GM12878 (cell line): ENCODE measurements around the gene BPTF. TPM values are rescaled to one million over a fixed set of nuclear protein-coding genes. Genes with fewer than 3 reads are reported as not detected.

ENCODE experiments used
- ATAC-seq: fragments of 200-7000 bp; cut with Tn5 transposase; 3 replicates; pipeline ENCODE4 v1.9.1; 2020; ENCODE audit warnings: mild to moderate bottlenecking, moderate library complexity
- BruUV-seq: library from RNA; stranded (reverse); fragments of 400-500 nt; replicated peaks from 2 replicates; lab custom pipeline; 2021; lab: Mats Ljungman, UMichigan
- CTCF ChIA-PET: fragments of 300-600 bp; sonication (Branson Sonifier 250); formaldehyde crosslinking; extraction: SDS; loops from one replicate; lab custom pipeline; 2021; ENCODE audit warnings: inconsistent platforms; lab: Yijun Ruan, JAX
- POLR2A ChIA-PET: fragments of 350-600 bp; formaldehyde crosslinking; extraction: SDS; loops from one replicate; lab custom pipeline; 2021; ENCODE audit warnings: inconsistent platforms; lab: Charles Lee
- RAD21 ChIA-PET: fragments of 300-600 bp; sonication (Branson Sonifier 250); formaldehyde crosslinking; loops from one replicate; lab custom pipeline; 2023; ENCODE audit warnings: antibody characterized with exemption; ENCODE audit not compliant: unreplicated experiment; lab: Charles Lee
- SMC1A ChIA-PET: fragments of 300-600 bp; sonication (Branson Sonifier 250); formaldehyde crosslinking; loops from one replicate; lab custom pipeline; 2023; ENCODE audit not compliant: unreplicated experiment, uncharacterized antibody; lab: Charles Lee
- DNase-seq: peaks from one replicate; pipeline ENCODE4 v3.0.0-alpha.2; 2011; ENCODE audit warnings: low read depth, low spot score
- FAIRE-seq: peaks from 3 replicates; lab custom pipeline; 2011; peaks lifted over from hg19 to GRCh38; lab: Jason Lieb, UNC
- H2AFZ ChIP-seq: 2 replicates; pipeline ENCODE4 v1.6.0; 2011; ENCODE audit warnings: low read depth, low read length, control low read depth; ENCODE audit not compliant: control insufficient read depth
- H3K27ac ChIP-seq: 2 replicates; pipeline ENCODE4 v1.5.1; 2011; ENCODE audit warnings: control low read depth; ENCODE audit not compliant: control insufficient read depth, insufficient read depth
- H3K27me3 ChIP-seq, 2 experiments: replicated peaks in 1 of 2; 2 replicates each; pipeline versions ENCODE4 v1.6.0 to v1.6.1; 2011; ENCODE audit warnings: low read length in 1 of 2; ENCODE audit not compliant: control insufficient read depth in 2 of 2, insufficient read depth in 2 of 2
- H3K36me3 ChIP-seq, 2 experiments: 2 replicates each; pipeline ENCODE4 v1.5.1; 2011; ENCODE audit warnings: low read length in 1 of 2; ENCODE audit not compliant: control insufficient read depth in 2 of 2, insufficient read depth in 2 of 2
- H3K4me1 ChIP-seq: 2 replicates; pipeline ENCODE4 v1.6.1; 2011; ENCODE audit warnings: mild to moderate bottlenecking, low read length, moderate library complexity, mixed read lengths; ENCODE audit not compliant: control insufficient read depth, insufficient read depth
- H3K4me2 ChIP-seq: 2 replicates; pipeline ENCODE4 v1.6.0; 2011; ENCODE audit warnings: control low read depth; ENCODE audit not compliant: control insufficient read depth, insufficient read depth
- H3K4me3 ChIP-seq: fragments of 200-600 bp; sonication (generic); 2 replicates; pipeline ENCODE4 v1.5.1; 2016
- H3K79me2 ChIP-seq: 2 replicates; pipeline ENCODE4 v1.6.0; 2011; ENCODE audit warnings: low read length; ENCODE audit not compliant: control insufficient read depth, insufficient read depth
- H3K9ac ChIP-seq: 2 replicates; pipeline ENCODE4 v1.8.0; 2011; ENCODE audit warnings: low read length, control low read depth, mixed read lengths; ENCODE audit not compliant: control insufficient read depth, insufficient read depth
- H3K9me3 ChIP-seq: replicated peaks from 3 replicates; pipeline ENCODE4 v1.5.1; 2011; ENCODE audit warnings: mild to moderate bottlenecking, low read length; ENCODE audit not compliant: control insufficient read depth, insufficient read depth
- H4K20me1 ChIP-seq: 2 replicates; pipeline ENCODE4 v1.6.0; 2011; ENCODE audit not compliant: control insufficient read depth, insufficient read depth
- BMI1 ChIP-seq: fragments of 450-650 bp; IDR thresholded peaks from 2 replicates; pipeline ENCODE4 v1.6.1; 2016; ENCODE audit warnings: mild to moderate bottlenecking, moderate library complexity, borderline replicate concordance
- CREM ChIP-seq: IDR thresholded peaks from 2 replicates; pipeline ENCODE4 v1.6.1; 2014; ENCODE audit warnings: antibody characterized with exemption, low read depth
- EP300 ChIP-seq, 2 experiments: fragments of 150-350 bp in 1 of 2; IDR thresholded peaks; 2 replicates each; pipeline ENCODE4 v1.6.1; 2011 to 2012; ENCODE audit warnings: low read depth in 2 of 2, low read length in 2 of 2, borderline replicate concordance in 1 of 2, improper control_type of control experiment in 1 of 2, inconsistent platforms in 1 of 2; ENCODE audit not compliant: control insufficient read depth in 1 of 2
- IKZF2 ChIP-seq, 2 experiments: fragments of 450-650 bp; IDR thresholded peaks; 2 replicates each; pipeline ENCODE4 v1.6.1; 2017; ENCODE audit warnings: mild to moderate bottlenecking in 2 of 2, moderate library complexity in 2 of 2
- MTA2 ChIP-seq: fragments of 450-650 bp; IDR thresholded peaks from 2 replicates; pipeline ENCODE4 v1.6.1; 2016; ENCODE audit warnings: low read depth, mild to moderate bottlenecking, moderate library complexity
- NR2C1 ChIP-seq: fragments of 450-650 bp; IDR thresholded peaks from 2 replicates; pipeline ENCODE4 v1.6.1; 2017; ENCODE audit warnings: antibody characterized with exemption, mild to moderate bottlenecking, moderate library complexity
- PAX5 ChIP-seq: IDR thresholded peaks from 2 replicates; pipeline ENCODE4 v1.6.1; 2011; ENCODE audit warnings: low read depth, low read length, borderline replicate concordance
- SP1 ChIP-seq: IDR thresholded peaks from one replicate; pipeline ENCODE4 v1.6.1; 2011; ENCODE audit warnings: low read depth, low read length
- SPI1 ChIP-seq: IDR thresholded peaks from 2 replicates; pipeline ENCODE4 v1.6.1; 2011; ENCODE audit warnings: low read depth, mild to moderate bottlenecking, low read length, moderate library complexity, borderline replicate concordance; ENCODE audit not compliant: insufficient read depth
- WGBS: methylation state at CpG from one replicate; pipeline ENCODE4 v1.1.6; 2016; ENCODE audit warnings: low lambda C conversion rate; ENCODE audit not compliant: insufficient replicate concordance, insufficient coverage; ENCODE audit errors: missing lambda C conversion rate; 5-methylcytosine and 5-hydroxymethylcytosine counted together
- in situ Hi-C: fragments of 300-500 bp; cut with MboI; formaldehyde crosslinking; loops from 9 replicates; pipeline ENCODE4 v1.14.3; 2018; ENCODE audit warnings: mixed read lengths
- intact Hi-C: fragments of 100-400 bp; cut with micrococcal nuclease; formaldehyde crosslinking; loops from one replicate; pipeline ENCODE4 v1.14.2; 2022; ENCODE audit not compliant: unreplicated experiment
- polyA plus RNA-seq, 11 experiments: library from polyadenylated mRNA; depleted of rRNA in 4 of 11; unstranded in 6 of 11; stranded (reverse) in 5 of 11; fragments of >200 nt; fragmentation: Nextera tagmentation in 4 of 11; fragmentation: Illumina TruSeq in 1 of 11; extraction: Ambion mirVana in 4 of 11; extraction: Trizol in 1 of 11; gene quantifications; 1 replicate in 1 of 11; 2 replicates in 10 of 11; pipeline versions ENCODE4 v1.2.1 to v1.2.3, GENCODE V29; 2011 to 2016; ENCODE audit warnings: inconsistent platforms in 2 of 11, missing spikeins in 2 of 11, low read depth in 1 of 11
- total RNA-seq, 4 experiments: library from RNA; depleted of rRNA in 3 of 4; stranded (reverse); fragments of >200 nt in 3 of 4; fragmentation: Illumina TruSeq in 1 of 4; extraction: Trizol in 1 of 4; gene quantifications; 2 replicates each; pipeline versions ENCODE4 v1.2.1 to v1.2.3, GENCODE V29; 2013 to 2021
- TF ChIP-seq, protein P1 (sequence below): fragments of 450-650 bp; IDR thresholded peaks from 2 replicates; pipeline ENCODE4 v1.6.1; 2016; ENCODE audit warnings: mild to moderate bottlenecking, moderate library complexity, borderline replicate concordance
- TF ChIP-seq, protein P2 (sequence below): fragments of 450-650 bp; IDR thresholded peaks from 2 replicates; pipeline ENCODE4 v1.6.1; 2018; ENCODE audit warnings: mild to moderate bottlenecking, low read depth, moderate library complexity; ENCODE audit not compliant: partially characterized antibody

The BPTF gene
- total and polyA plus RNA-seq, 10 of the 15 experiments (the other 5 are each of a cell fraction or from before 2014, with no cell fraction given): 19.4 to 78.3 (median 44.8) TPM

- peak overlapping the region; percentile 43; the same call in 1 of the 2 replicates for H2AFZ ChIP-seq
- H3K4me2 ChIP-seq: peak overlapping the region; percentile 57
- no peak overlapping the region for H3K9ac ChIP-seq
- in situ Hi-C loops (no loop called here), intact Hi-C loops (loop anchor here (10.0 kb wide), 1 partner anchor 164 kb away; no protein-coding TSS in a partner anchor)
- ChIA-PET RAD21 (interaction anchor here (0.6 to 2.0 kb wide), 5 partner anchors 10 to 141 kb away, joined by 3 to 8 read pairs (median 4); no protein-coding TSS in a partner anchor), CTCF (interaction anchor here (0.6 to 11.1 kb wide), 2 partner anchors 16 to 21 kb away, joined by 6 to 133 read pairs; no protein-coding TSS in a partner anchor), SMC1A (interaction anchor here (0.7 to 2.5 kb wide), 5 partner anchors 9 to 444 kb away, joined by 3 to 15 read pairs (median 5); no protein-coding TSS in a partner anchor), POLR2A (interaction anchor here (0.7 to 1.7 kb wide), 7 partner anchors 10 to 1233 kb away, joined by 3 to 6 read pairs (median 3); no protein-coding TSS in a partner anchor)
- peak; percentile 90 for FAIRE-seq
- BruUV-seq: no TSS peak
- peaks cover 44% of the 10 kb centered on the region for H3K4me1 ChIP-seq
- no peaks in the 10 kb centered on the region for H3K79me2 ChIP-seq
- H4K20me1 ChIP-seq: no peaks in the 10 kb centered on the region
- no peaks in the 10 kb centered on the region for H3K27me3 ChIP-seq
- 40% methylated on average over 5 of the region's 7 CpGs for WGBS
- peak; percentile 88 for DNase-seq
- H3K27ac ChIP-seq: peak overlapping the region; percentile 45; the same call in 1 of the 2 replicates
- ATAC-seq: peak; percentile 76
- H3K9me3 ChIP-seq: no peaks in the 10 kb centered on the region
- H3K36me3 ChIP-seq: no peaks in the 10 kb centered on the region
- H3K4me3 ChIP-seq: no peak overlapping the region
- peak; percentile 20 for TF ChIP-seq SP1
- TF ChIP-seq MTA2: peak; percentile 82
- TF ChIP-seq, protein P1, sequence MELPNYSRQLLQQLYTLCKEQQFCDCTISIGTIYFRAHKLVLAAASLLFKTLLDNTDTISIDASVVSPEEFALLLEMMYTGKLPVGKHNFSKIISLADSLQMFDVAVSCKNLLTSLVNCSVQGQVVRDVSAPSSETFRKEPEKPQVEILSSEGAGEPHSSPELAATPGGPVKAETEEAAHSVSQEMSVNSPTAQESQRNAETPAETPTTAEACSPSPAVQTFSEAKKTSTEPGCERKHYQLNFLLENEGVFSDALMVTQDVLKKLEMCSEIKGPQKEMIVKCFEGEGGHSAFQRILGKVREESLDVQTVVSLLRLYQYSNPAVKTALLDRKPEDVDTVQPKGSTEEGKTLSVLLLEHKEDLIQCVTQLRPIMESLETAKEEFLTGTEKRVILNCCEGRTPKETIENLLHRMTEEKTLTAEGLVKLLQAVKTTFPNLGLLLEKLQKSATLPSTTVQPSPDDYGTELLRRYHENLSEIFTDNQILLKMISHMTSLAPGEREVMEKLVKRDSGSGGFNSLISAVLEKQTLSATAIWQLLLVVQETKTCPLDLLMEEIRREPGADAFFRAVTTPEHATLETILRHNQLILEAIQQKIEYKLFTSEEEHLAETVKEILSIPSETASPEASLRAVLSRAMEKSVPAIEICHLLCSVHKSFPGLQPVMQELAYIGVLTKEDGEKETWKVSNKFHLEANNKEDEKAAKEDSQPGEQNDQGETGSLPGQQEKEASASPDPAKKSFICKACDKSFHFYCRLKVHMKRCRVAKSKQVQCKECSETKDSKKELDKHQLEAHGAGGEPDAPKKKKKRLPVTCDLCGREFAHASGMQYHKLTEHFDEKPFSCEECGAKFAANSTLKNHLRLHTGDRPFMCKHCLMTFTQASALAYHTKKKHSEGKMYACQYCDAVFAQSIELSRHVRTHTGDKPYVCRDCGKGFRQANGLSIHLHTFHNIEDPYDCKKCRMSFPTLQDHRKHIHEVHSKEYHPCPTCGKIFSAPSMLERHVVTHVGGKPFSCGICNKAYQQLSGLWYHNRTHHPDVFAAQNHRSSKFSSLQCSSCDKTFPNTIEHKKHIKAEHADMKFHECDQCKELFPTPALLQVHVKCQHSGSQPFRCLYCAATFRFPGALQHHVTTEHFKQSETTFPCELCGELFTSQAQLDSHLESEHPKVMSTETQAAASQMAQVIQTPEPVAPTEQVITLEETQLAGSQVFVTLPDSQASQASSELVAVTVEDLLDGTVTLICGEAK: no peak
- 0 out of 2 replicates have a peak, but pooled peaks have one; percentile 25 for TF ChIP-seq NR2C1
- peak; percentile 97 for TF ChIP-seq PAX5
- TF ChIP-seq EP300 (IDR thresholded peaks at IDR 0.05; ENCODE audit: borderline replicate concordance in 1 of 2, control insufficient read depth in 1 of 2, low read depth in 2 of 2, low read length in 2 of 2): peak; percentile 49 to 72; a peak in 2 of 4 replicates
- TF ChIP-seq IKZF2 (IDR thresholded peaks at IDR 0.05): peak; percentile 22 to 60; a peak in 2 of 4 replicates
- TF ChIP-seq, protein P2, sequence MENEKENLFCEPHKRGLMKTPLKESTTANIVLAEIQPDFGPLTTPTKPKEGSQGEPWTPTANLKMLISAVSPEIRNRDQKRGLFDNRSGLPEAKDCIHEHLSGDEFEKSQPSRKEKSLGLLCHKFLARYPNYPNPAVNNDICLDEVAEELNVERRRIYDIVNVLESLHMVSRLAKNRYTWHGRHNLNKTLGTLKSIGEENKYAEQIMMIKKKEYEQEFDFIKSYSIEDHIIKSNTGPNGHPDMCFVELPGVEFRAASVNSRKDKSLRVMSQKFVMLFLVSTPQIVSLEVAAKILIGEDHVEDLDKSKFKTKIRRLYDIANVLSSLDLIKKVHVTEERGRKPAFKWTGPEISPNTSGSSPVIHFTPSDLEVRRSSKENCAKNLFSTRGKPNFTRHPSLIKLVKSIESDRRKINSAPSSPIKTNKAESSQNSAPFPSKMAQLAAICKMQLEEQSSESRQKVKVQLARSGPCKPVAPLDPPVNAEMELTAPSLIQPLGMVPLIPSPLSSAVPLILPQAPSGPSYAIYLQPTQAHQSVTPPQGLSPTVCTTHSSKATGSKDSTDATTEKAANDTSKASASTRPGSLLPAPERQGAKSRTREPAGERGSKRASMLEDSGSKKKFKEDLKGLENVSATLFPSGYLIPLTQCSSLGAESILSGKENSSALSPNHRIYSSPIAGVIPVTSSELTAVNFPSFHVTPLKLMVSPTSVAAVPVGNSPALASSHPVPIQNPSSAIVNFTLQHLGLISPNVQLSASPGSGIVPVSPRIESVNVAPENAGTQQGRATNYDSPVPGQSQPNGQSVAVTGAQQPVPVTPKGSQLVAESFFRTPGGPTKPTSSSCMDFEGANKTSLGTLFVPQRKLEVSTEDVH: peak; percentile 47
- no peak for TF ChIP-seq BMI1
- peak; percentile 94 for TF ChIP-seq CREM
- TF ChIP-seq SPI1: peak; percentile 72; the same call in 1 of the 2 replicates
Measured at GRCh38 chr17:67818110-67819002, 6.9 kb upstream of the BPTF start.
